ENCODE results near the gene NLGN2.

NLGN2 gene

DNA sequence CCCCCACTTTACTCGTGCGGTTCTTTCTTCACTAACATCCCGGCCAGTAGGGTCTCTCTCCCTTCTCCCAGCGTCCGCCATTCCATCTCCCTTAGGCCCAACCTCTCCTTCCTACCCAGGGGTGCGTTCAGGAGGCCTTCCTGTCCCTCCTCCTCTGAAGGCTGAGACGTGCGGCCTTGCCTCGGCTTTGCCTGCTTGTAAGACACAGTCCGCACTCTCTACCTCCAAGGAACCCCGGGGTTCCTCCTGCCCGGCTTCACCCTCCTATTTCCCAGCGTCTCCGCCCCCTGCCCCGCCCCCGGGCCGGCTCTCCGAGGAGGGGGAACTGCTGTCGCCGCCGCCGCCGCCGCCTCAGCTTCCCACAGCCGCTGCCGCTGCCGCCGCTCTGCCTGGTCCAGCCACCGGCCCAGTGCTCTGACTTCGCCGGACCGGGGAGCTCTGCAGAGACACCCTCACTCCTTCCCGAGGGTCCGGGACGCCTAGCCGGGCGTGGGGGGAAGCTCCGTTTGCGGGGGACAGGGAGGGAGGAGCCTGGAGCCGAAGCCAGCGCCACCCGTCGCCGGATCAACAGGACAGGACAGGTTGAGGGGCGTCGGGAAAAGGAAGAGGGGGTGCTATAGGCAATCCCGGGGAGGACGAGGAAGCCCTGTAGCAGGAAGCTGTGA is 30.4 kb downstream of the NLGN2 start:
- peak; percentile 31 for DNase-seq (ENCODE audit: low spot score)

DNA sequence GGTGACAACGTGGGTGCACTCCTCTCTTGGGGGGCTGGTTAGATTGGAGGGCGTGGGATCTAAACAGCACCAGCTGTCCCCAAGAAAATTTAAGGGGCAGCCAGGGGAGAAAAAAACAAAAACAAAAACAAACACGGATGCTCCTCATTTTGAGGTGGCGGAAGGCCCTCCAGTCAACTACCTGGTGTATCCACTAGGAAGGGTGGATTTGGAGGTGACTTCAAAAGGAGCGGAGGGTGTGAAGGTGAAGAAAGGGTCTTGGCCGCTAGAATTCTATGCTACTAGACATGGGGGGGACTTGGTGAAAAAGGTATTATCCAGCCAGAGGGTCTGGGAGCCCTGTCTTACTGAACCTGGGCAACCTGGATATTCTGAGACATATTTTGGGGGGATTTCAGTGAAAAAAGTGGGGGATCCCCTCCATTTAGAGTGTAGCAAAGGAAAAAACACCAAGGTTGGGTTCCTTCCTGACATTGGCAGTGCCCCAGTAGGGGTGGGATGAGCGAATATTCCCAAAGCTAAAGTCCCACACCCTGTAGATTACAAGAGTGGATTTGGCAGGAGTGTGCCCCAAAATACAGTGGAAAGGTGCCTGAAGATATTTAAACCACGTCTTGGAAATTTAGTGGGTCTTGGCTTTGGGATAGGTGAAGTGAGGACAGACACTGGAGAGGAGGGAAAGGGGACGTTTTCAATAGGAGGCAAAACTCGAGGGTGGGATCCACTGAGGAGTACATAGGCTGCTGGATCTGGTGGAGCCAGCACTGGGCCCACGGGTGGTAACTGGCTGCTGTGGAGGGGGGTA is 31.2 kb downstream of the NLGN2 start:
- DNase-seq (ENCODE audit: low spot score) = no peak

DNA sequence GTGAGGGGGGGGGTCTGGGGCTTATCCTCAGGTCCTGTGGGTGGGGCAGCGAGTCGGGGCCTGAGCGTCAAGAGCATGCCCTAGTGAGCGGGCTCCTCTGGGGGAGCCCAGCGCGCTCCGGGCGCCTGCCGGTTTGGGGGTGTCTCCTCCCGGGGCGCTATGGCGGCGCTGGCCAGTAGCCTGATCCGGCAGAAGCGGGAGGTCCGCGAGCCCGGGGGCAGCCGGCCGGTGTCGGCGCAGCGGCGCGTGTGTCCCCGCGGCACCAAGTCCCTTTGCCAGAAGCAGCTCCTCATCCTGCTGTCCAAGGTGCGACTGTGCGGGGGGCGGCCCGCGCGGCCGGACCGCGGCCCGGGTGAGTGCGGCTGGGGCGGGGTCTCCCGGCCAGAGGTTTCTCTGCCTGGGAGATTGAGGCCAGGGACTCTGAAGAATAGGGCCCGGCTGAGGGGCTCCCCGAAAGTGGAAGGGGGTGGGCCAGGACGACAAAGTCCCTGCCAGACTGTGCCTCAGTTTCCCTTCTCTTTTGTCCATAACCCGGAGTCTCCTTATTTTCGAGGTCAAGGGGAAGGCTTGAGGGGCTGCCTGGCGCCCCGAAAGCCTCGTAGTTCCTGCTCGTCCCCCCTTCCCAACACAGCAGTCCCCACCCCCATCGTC is 31.9 kb downstream of the NLGN2 start, which contains the start of gene FGF11:
FGF11 (plus strand) TSS at position 51 of the 651 bp plus-strand sequence; CDS start at position 160, 109 bp downstream.
- no peak for DNase-seq (ENCODE audit: low spot score)

- DNase-seq (ENCODE audit: low spot score) = no peak
These were observed 32.6 kb downstream of the NLGN2 start for GRCh38 chr17:7440113-7440833.

DNA sequence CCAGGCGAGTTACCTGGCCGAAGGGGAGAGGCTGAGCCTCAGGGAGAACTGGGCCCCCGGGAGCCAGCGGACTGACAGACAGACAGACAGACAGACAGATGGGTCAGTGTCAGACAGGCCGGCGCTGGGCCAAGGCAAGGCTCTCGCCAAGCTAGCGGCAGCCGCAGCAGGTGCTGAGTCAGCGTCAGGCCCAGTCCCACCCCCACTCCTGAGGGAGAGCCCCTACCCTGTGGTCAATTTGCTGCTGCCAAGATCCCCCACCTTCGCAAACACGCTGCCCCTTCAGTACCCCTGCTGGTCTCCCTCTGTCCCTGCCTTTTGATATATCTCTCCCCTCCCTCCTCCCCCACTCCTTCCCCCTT is 33.2 kb downstream of the NLGN2 start:
- no peak for DNase-seq (ENCODE audit: low spot score)

DNA sequence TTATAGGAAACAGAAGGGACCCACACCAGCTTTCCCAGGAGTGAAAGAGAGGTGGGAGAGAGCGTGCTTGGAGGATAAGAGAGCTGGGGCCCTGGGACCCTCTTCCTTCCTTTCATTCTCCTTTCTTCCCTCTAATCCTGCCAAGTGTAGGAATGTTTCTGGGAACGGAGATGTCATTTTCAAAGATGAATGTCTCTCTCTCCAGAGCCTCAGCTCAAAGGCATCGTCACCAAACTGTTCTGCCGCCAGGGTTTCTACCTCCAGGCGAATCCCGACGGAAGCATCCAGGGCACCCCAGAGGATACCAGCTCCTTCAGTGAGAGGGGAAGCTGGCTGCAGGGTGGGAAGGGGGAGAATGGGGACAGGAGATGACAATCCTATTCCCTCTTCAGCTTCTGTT is 33.6 kb downstream of the NLGN2 start:
- DNase-seq (ENCODE audit: low spot score) = no peak

DNA sequence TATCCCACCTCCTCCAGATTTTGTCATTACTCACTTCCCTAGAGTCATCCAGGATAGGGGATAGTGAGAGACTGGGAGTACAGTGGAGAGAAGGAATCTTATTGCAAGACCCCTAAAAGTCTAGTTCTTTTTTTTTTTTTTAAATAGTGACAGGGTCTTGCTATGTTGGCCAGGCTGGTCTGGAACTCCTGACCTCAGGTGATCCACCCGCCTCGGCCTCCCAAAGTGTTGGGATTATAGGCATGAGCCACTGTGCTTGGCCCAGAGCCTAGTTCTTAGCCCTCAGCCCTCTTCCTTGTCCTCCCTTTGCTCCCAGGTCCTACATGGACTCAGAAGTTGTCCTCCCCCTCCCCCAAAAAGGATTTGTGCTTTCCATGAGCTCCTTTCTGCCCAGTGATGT is 34.5 kb downstream of the NLGN2 start:
- no peak for DNase-seq (ENCODE audit: low spot score)

- DNase-seq (ENCODE audit: low spot score) = no peak
These were observed 36.1 kb downstream of the NLGN2 start for GRCh38 chr17:7443499-7444485.

DNA sequence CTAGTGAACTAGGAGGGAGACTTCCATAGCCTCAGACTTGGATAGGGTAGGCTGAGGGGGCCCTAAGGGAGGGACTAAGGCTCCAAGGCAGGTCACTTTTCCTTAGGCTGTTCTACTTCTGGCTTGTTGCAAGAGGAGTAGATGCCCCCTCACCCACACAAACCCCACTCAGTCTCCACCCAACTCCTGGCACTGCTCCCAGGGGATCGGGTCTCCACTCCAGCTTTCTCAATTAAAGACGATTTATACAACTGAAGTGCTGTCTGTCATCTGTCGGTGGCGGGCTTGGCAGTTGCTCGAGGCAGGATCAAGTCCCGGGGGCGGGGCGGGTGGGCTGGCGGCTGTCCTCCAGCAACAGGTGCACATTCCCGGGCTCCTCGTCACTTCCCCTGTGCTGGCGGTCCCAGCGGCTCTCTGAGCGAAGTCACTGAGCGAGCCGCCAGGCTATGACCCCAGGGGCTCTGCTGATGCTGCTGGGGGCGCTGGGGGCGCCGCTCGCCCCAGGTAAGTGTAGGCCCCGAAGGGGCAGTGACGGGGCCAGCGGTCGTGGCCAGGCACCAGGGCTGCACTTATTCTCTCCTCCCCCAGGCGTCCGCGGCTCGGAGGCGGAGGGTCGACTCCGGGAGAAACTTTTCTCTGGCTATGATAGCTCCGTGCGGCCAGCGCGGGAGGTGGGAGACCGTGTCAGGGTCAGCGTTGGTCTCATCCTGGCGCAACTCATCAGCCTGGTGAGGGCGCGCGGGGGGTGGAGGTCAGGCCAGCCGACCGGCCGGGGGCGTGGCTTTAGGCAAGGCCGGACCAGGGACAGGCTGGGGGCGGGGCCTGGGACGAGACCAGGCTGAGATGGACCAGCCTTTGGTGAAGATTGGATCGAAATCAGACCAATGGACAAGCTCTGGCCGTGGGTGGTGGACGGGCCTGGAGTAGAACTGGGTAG is 37.3 kb downstream of the NLGN2 start, which contains the start of gene CHRNB1:
CHRNB1 (plus strand) TSS at position 380 of the 937 bp plus-strand sequence; CDS start at position 447, 67 bp downstream.
- no peak for DNase-seq (ENCODE audit: low spot score)

DNA sequence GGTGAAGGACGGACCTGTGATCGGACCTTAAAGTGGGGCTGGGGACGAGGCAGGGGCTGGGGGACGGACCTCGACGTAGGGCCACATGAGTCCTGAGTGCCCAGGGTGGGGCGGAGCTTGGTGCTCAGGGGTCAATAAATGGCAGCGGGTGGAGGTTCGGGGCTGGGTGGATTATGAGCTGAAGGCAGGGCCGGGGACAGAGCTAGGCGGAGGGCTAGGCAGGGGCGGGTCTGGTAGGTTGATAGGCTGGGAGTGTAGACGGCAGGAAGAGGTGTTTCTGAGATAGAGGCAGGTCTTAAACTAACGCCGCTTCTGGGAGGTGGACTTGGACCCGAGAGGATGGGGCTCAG is 37.9 kb downstream of the NLGN2 start:
- peak; percentile 28 for DNase-seq (ENCODE audit: low spot score)

- no peak for DNase-seq (ENCODE audit: low spot score)
These were observed 40.8 kb downstream of the NLGN2 start for GRCh38 chr17:7448461-7448860.

DNA sequence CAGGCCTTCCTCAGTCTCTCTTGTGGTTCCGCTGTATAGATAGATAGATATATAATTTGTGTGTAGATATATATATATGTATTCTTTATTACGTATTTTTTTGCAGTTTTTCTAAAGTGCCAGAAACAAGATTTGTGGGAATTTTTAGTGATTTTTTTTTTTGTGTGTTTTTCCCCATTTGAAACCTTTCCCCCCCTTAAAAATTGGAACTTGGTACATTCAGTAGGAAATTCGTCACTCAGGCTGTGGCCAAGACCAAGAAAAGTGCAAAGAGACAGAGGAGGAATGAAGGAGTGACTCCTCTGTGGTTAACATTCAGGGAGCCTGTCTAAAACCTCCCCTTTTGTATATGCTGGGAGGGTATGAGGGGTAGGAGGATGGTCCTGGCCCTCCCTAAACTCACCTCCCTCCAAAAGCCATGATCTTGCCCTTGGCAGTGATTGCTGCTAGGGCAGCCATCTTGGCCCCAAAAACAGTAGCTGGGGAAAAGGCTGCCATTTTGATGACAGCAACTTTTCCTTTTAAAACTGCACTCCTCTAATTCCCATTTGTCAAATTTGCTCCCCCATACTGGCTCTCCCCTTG is 52.4 kb downstream of the NLGN2 start:
- DNase-seq (ENCODE audit: low spot score) = no peak

DNA sequence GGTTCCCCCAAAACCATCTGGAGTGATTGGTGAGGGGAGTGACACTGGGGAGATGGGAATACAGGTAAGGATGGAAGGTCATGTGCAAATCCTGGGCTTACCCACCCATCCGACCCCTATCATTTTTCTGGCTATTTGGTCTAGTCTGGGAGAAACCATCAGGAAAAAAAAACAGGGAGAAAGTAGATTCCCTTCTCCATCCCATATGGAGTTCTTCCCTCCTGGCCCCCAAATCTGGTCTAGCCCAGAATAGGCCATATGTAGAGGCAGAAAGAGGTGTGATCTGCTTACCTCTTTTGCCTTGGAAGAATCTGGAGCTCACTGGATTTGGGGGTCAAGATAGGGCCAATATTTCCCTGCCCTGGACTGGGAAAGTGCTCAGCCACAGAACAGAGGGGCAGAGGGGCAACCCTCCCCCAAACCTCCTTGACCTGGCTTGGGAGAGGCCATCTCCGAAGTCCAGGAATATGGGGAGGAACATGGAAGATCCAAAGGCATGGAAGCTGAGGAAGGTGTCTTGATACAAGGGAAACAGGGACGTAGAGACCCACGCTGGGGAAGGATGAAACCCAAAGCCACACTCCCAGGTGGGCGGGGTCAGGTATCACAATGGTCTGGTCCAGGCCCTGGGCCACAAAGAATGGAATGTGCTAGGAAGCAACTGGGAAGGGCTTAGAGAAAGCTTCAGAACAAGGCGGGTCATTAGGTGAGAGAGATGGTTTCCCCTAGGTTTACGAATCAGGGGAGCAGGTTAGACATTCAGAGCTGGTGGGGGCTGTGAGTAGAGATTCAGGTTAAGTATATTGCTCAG is 53.4 kb downstream of the NLGN2 start:
- DNase-seq (ENCODE audit: low spot score) = no peak

DNA sequence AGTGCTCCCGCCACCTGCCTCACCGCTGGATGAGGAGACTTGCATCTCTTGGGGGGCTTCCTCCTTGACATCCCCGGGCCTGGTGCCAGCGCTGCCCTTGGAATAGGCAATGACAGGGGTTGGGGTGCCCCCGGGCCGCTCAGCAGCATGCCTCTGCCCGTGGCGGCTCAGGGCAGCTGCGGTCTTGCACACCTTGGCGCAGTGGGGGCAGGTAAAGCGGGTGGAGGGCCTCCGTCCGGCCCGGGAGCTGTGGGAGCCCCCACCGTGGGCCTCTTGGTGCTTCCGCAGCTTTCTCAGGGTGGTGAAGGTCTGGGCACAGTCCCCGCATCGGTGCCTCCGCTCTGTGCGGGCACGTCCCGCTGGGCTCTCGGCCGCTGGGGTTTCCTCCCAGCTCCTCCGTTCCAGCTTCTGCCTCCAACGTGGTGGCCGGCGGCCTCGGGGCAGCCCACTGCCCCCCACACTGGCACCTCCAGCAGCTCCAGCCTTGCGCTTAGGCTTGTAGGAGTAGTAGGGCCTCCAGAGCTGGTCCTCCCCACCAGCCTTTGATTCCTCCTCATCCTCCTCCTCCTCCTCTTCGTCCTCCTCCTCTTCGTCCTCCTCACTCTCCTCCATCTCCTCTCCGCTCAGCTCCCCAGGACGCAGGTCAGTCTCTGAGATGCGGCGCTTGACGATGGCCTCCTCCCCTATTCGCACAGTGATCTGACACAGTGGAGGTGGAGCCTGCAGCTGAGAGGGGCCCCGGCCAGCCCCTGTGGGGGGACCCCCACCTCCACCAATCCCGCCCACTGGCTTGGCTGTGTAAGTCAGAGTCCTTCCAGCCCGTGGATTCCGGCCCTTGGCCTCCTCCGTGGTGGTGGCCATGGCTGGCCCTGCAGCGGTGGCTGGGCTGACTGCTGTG is 55.1 kb downstream of the NLGN2 start:
- DNase-seq (ENCODE audit: low spot score) = no peak

DNA sequence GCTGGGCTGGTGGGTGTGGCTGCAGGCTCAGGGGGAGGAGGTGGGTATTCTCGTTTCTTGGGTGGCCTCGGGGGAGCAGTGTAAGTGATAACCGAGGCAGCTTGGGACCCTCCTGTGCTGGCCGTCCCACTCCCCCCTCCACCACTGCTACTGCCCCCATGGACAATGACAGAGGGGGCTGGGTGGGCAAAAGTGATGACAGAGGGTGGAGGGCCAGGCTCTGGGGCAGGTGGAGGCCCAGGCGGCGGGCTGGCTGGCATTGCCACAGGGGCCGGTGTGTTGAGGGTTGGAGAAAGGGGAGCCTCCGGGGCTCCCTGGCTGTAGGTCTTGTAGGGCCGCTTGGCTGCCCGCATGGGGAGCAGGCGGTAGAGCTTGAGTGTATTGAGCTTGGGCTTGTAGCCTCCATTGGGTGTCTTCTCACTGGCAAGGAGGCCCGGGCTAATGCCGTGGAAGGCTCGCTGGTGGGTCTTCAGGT is 55.8 kb downstream of the NLGN2 start:
- no peak for DNase-seq (ENCODE audit: low spot score)

- DNase-seq (ENCODE audit: low spot score) = no peak
These were observed 56.4 kb downstream of the NLGN2 start for GRCh38 chr17:7464081-7464480.

DNA sequence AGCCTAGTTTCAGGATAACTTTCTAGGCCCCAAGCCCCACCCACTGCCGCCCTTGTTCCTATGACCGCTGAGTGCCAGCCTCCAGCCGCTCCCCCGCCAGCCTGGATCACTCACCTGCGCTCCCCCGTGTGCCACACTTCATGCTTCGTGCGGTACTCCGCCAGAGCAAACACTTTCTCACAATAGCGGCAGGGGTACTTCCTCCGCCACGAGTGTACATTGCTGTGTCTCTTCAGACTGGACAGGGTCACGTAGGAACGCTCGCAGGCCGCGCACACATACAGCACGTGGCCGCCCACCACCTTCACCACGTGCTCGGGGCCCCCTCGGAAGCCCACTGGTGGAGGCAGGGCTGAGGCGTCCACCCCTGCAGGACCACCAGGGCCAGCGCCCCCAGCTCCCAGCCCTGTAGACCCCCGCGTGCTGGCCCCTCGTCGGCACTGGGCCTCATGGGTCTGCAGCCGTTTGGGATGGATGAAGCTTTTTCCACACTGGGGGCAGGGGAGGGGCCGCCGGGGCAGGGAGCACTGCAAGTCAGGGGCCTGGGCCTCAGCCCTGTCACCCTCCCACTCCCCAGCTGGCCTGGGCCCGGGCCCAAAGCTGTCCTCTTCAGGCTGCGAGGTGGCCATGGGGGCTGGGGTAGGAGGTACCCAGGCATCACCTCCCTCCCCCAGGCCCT is 58.1 kb downstream of the NLGN2 start:
- DNase-seq (ENCODE audit: low spot score) = no peak

All from CD4-positive, alpha-beta T cell treated with Interleukin-15 for 4 hours (primary cell).